ENCODE results near the gene PRXL2C.
"Not testable (repeated sequence)": the region's sequence is repeated elsewhere in the genome, so short reads cannot be mapped to it uniquely, and the experiment has no call there.

DNA sequence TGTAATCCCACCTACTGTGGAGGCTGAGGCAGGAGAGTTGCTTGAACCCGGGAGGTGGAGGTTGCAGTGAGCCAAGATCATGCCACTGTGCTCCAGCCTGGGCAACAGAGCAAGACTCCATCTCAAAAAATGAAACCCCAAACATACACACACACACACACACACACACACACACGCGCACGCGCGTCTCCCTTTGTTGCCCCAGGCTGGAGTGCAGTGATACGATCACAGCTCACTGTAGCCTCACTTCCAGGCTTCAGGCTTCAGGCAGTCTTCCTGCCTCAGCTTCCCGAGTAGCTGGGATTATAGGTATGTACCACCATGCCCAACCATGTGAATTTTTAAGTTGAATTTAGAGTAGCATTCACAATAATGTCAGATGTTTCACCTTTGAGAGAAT, 21.5 kb downstream of the PRXL2C start:
- not testable (repeated sequence) for TF ChIP-seq EZH2 (IDR thresholded peaks at IDR 0.05); POLR2AphosphoS5 (IDR thresholded peaks at IDR 0.05; ENCODE audit: borderline replicate concordance, low read depth, low read length)

Measured in SK-N-MC (cell line).